ENCODE measurements around the gene GOLGA8B.
"Not testable (repeated sequence)": the region's sequence is repeated elsewhere in the genome, so short reads cannot be mapped to it uniquely, and the experiment has no call there.

DNA sequence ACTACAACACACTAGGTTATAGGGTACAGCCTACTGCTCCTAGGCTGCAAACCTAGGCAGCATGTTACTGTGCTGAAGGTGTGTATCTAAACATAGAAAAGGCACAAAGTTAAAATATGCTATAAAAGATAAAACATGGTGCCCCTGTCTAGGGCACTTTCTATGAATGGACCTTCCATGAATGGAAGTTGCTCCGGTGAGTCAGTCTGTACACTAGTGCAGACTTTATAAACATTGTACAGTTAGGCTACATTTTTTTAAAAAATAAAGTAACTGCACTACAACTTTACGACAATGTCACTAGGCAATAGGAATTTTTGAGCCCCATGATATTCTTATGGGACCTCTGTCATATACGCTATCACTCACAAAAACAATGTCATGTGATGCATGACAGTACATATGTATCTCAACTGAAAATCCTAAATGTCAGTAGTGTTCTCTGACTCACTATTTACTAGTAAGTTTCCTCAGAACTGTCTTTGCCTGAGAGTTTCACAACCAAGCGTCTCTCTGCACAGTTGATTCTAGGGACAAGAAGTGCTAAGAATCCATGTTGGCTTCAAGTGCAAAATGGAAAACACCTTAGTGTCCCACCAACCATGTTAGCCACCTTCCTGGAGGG lies 5.7 kb downstream of the GOLGA8B start:
- TF ChIP-seq EZH2phosphoT487 (conservative IDR thresholded peaks at IDR 0.05; ENCODE audit: low read length): not testable (repeated sequence)
- TF ChIP-seq, protein P1, sequence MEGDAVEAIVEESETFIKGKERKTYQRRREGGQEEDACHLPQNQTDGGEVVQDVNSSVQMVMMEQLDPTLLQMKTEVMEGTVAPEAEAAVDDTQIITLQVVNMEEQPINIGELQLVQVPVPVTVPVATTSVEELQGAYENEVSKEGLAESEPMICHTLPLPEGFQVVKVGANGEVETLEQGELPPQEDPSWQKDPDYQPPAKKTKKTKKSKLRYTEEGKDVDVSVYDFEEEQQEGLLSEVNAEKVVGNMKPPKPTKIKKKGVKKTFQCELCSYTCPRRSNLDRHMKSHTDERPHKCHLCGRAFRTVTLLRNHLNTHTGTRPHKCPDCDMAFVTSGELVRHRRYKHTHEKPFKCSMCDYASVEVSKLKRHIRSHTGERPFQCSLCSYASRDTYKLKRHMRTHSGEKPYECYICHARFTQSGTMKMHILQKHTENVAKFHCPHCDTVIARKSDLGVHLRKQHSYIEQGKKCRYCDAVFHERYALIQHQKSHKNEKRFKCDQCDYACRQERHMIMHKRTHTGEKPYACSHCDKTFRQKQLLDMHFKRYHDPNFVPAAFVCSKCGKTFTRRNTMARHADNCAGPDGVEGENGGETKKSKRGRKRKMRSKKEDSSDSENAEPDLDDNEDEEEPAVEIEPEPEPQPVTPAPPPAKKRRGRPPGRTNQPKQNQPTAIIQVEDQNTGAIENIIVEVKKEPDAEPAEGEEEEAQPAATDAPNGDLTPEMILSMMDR (IDR thresholded peaks at IDR 0.05; ENCODE audit: insufficient read depth, low read length, poor library complexity, severe bottlenecking): not testable (repeated sequence)
